ENCODE results near the gene NOXA1.

DNA sequence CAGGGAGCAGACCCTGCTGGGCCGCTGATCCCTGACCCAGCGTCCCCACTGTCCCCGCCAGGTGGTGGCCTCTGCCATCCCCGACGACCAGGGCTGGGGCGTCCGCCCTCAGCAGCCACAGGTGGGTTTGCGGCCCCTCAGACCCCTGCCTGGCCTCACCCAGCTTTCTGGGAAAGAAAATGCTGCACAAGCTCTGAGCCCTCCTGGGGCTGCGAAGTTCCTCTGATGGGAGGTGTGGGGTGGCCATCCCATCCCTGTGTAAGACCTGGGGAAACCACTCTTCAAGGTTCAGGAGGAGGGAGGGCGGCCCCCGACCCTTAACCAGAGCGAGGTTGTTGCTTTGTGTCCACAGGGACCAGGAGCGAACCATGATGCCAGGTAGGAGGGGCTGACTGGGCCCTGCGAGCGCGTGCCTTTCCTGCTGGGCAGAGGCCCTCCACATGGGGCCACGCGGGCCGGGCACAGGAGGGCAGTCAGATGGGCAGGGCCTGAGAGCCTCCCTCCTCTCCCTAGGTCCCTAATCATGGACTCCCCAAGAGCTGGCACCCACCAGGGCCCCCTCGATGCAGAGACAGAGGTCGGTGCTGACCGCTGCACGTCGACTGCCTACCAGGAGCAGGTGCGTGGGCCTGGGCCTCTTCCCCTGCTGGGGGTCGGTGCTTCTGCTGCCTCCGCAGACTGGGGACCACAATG lies 7.7 kb downstream of the NOXA1 start:
- TF ChIP-seq, protein P1, sequence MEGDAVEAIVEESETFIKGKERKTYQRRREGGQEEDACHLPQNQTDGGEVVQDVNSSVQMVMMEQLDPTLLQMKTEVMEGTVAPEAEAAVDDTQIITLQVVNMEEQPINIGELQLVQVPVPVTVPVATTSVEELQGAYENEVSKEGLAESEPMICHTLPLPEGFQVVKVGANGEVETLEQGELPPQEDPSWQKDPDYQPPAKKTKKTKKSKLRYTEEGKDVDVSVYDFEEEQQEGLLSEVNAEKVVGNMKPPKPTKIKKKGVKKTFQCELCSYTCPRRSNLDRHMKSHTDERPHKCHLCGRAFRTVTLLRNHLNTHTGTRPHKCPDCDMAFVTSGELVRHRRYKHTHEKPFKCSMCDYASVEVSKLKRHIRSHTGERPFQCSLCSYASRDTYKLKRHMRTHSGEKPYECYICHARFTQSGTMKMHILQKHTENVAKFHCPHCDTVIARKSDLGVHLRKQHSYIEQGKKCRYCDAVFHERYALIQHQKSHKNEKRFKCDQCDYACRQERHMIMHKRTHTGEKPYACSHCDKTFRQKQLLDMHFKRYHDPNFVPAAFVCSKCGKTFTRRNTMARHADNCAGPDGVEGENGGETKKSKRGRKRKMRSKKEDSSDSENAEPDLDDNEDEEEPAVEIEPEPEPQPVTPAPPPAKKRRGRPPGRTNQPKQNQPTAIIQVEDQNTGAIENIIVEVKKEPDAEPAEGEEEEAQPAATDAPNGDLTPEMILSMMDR (IDR thresholded peaks at IDR 0.05) = no peak
- TF ChIP-seq POLR2A (IDR thresholded peaks at IDR 0.05) = no peak
